22Rv1 (cell line): ENCODE results near the gene TGFBR3.

ENCODE experiments used
- ZFX ChIP-seq: fragments of 450-650 bp; IDR thresholded peaks from 2 replicates; pipeline ENCODE4 v1.6.1; 2017; ENCODE audit warnings: antibody characterized with exemption, borderline replicate concordance
- TF ChIP-seq, protein P1 (sequence below): fragments of 450-650 bp; IDR thresholded peaks from 2 replicates; pipeline ENCODE4 v1.5.1; 2017; ENCODE audit warnings: mild to moderate bottlenecking

DNA sequence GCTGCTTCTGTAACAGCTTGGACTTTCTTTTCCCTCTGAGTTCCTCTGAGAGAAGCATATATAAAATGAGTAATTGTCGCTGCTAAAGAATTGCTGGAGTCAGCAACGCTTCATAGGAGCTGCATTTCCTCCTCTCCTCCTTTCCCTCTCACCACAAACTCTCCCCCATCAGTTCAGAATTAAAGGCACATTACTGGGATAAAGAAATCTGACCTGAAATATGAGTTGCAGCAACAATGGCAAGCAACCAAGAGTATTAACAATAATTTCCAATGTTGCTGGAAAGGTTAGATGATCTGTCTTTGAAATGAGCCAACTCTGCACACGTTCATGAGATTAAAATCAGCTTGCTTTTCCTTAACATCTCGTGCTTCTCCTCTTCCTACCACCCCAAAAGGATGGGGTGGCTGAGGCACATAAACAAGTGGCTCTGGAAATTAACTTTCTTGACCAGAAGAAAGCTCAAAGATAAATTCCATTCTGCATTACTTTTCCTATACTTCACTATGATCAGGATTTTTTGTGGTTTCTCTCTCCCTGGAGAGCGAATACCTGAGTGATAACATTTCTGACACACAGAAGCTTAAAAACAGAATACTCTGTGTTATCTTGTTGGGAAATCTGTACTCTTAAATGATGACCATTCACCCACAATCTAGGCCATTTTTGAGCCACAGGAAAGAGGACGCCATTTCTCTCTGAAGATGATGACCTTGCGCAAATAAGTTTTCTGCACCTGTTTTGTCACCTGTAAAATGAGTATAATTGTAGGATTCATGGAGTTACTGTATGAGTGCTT is 90.2 kb downstream of the TGFBR3 start:
- TF ChIP-seq, protein P1, sequence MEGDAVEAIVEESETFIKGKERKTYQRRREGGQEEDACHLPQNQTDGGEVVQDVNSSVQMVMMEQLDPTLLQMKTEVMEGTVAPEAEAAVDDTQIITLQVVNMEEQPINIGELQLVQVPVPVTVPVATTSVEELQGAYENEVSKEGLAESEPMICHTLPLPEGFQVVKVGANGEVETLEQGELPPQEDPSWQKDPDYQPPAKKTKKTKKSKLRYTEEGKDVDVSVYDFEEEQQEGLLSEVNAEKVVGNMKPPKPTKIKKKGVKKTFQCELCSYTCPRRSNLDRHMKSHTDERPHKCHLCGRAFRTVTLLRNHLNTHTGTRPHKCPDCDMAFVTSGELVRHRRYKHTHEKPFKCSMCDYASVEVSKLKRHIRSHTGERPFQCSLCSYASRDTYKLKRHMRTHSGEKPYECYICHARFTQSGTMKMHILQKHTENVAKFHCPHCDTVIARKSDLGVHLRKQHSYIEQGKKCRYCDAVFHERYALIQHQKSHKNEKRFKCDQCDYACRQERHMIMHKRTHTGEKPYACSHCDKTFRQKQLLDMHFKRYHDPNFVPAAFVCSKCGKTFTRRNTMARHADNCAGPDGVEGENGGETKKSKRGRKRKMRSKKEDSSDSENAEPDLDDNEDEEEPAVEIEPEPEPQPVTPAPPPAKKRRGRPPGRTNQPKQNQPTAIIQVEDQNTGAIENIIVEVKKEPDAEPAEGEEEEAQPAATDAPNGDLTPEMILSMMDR = no peak
- TF ChIP-seq ZFX = no peak
